GM12801 (cell line): Measurements from ENCODE around the gene PLPP1.

Experiments
- CTCF ChIP-seq: IDR thresholded peaks from one replicate; pipeline ENCODE4 v1.5.1; 2011; ENCODE audit warnings: control low read depth; ENCODE audit not compliant: insufficient read length; ENCODE audit errors: extremely low read depth

PLPP1 gene

DNA sequence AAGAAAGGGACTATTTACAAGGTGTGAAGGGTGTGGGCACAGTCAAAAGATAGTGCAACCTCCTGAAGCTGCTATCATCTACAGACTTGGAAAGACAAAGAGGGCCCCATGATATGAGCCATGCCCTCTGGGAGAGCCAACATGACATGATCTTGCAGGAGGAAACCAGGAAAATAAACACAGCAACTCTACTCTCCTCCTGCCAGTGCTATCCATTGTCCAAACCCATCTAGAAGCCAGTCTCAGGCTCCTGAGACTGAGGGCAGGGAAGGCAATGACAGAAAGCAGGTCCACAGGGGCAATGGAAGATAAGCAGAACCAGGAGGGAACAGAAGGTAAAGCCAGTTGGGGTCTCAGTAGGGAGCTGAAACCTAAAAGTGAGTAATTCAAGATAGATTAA, 37.1 kb downstream of the PLPP1 start:
- TF ChIP-seq CTCF = no peak

- TF ChIP-seq CTCF = no peak
Measured at GRCh38 chr5:55495216-55495615, 39.5 kb downstream of the PLPP1 start.

GRCh38 chr5:55492449-55492848, 42.3 kb downstream of the PLPP1 start:
- no peak for TF ChIP-seq CTCF

- no peak for TF ChIP-seq CTCF
Measured at GRCh38 chr5:55485073-55485472, 49.7 kb downstream of the PLPP1 start.

DNA sequence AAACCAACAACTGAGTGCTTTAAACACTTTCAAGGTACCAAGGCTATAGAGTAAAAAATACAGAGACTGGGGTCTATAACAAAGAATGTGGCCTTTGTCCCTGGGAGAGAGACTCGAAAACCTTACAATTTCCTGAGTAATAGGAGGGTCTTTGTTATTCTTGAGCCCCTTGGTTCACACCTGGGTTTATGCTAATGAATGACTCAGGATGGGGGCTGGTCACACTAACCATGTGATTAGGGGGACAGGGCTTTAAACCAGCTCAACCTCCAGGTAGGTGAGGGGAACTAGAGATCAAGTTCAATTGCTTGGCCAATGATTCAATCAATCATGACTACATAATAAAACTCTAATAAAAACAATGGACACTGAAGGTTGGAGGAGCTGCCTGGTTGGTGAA, 50.2 kb downstream of the PLPP1 start:
- TF ChIP-seq CTCF = no peak

DNA sequence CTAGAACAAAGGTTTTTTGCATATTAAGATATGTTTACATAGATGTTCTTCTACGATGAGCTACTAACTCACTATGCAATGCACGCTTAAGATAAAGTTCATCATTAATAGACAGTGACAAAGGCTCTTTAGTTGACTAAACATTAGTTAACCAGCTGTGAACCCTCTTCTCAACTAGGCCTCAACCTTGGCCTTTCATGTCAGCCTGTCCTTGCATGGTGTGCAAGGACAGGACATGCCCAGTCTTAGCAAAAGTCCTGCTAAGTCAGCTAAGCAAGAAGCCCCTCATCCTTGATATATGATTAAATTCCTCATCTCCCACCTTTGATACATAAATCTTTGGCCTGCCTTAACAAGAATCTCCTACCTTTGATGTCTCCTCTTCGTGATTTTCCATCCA, 50.9 kb downstream of the PLPP1 start:
- no peak for TF ChIP-seq CTCF

DNA sequence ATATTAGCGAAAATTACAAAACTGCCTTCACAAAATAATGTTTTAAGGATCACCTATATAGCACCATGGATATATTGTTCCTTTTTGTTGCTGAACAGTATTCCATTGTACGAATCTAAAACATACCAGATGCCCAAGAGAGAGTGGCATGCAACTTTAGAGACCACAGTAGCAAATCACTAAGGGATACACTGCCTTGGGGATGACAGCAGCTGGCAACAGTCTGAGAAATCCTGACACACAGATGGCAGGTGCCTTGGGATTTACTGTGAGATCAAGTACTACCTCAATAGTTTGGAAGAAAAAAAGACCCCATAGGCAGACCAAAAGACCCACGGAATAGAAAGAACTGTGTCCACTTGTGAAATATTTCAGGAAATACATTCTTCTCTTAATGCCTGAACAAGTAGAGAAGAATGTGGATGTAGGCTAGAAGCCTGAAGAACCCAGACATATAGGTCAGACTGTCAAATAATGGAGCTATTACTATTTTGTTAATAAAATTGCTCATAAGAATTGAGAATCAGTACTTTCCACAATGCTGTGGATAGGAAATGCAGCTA, 53.4 kb downstream of the PLPP1 start:
- TF ChIP-seq CTCF = no peak

DNA sequence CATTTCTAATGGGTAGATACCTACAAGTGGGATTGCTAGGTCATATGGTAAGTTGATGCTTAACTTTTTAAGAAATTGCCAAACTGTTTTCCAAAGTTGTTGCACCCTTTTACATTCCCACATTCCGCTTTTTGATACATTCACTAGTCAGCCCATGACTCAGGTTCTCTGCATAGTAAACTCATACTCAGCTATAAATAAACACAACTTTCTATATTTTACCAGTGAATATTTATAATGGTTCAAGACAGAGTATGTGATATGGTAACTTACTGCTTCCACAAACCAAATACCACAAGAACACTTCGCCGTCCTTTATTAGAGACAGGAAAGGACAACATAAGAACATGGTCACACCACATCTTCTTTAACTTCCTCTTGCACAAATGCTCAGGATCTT, 54.0 kb downstream of the PLPP1 start:
- no peak for TF ChIP-seq CTCF
